ENCODE data around the gene RHOB. TPM values are rescaled to one million over a fixed set of nuclear protein-coding genes. Genes with fewer than 3 reads are reported as not detected.

Gene RHOB
- polyA plus RNA-seq, 3 donors, result 43.3 to 602 (median 66.3) TPM

GRCh38 chr2:20446255-20446916, 488 bp upstream of the RHOB start:
- H3K4me1 Mint-ChIP-seq, result peaks cover 33% of the 10 kb centered on the region
- H3K9me3 Mint-ChIP-seq, result peaks cover 0 to 8% (median 3%) of the 10 kb centered on the region in 7 donors
- H3K27me3 ChIP-seq (ENCODE audit: control insufficient read depth in 2 of 2, insufficient read depth in 2 of 2, low read length in 2 of 2), result peaks cover 0 to 9% of the 10 kb centered on the region in 2 donors
- H3K4me3 Mint-ChIP-seq, result peak overlapping the region; percentile 86 to 96
- peak overlapping the region; percentile 88 for H3K4me2 ChIP-seq (replicated peaks; ENCODE audit: extremely low read depth, low read length, poor library complexity, severe bottlenecking)
- H3K4me3 ChIP-seq (replicated peaks in 1 of 3; ENCODE audit: low read depth in 2 of 3, low read length in 3 of 3), result peak overlapping the region; percentile 75 to 93 (median 91)
- 1% methylated on average over 34 of the region's 42 CpGs for WGBS (ENCODE audit: insufficient coverage)
- H3K79me2 ChIP-seq (ENCODE audit: insufficient read depth, low read length), result peaks cover 20% of the 10 kb centered on the region
- intact Hi-C loops (cut with micrococcal nuclease), result loop anchor here (5.0 to 10.0 kb wide), 2 partner anchors 34 to 92 kb away; partner anchors contain the start of gene PUM2 (in 1 of the 2)
- H3K27me3 Mint-ChIP-seq (ENCODE audit: low read depth in 3 of 3), result peaks cover 15 to 33% (median 32%) of the 10 kb centered on the region in 3 donors
- peaks cover 44% of the 10 kb centered on the region for H4K20me1 ChIP-seq (ENCODE audit: insufficient read depth, low read length)
- H3K36me3 Mint-ChIP-seq, result peaks cover 16 to 22% of the 10 kb centered on the region in 2 donors
- H3K9me3 ChIP-seq (replicated peaks in 1 of 2; ENCODE audit: control insufficient read depth in 1 of 2, insufficient read depth in 1 of 2, low read length in 2 of 2), result no peaks in the 10 kb centered on the region
- TF ChIP-seq CTCF (IDR thresholded peaks at IDR 0.05), result no peak
- H3K27ac ChIP-seq (ENCODE audit: low read depth in 1 of 2, low read length in 2 of 2), result peak overlapping the region; percentile 63 to 81
- H3K36me3 ChIP-seq (replicated peaks in 1 of 2; ENCODE audit: control insufficient read depth in 1 of 2, insufficient read depth in 2 of 2, low read length in 2 of 2), result peaks cover 0 to 5% of the 10 kb centered on the region in 2 donors
- peaks cover 18 to 39% of the 10 kb centered on the region in 2 donors for H3K4me1 ChIP-seq (ENCODE audit: control insufficient read depth in 1 of 2, insufficient read depth in 2 of 2, low read length in 2 of 2)
- DNase-seq, result peak in 2 of 3 donors; percentile 44 to 50
- H3K27ac Mint-ChIP-seq, result peak overlapping the region; percentile 84 to 94 (median 87)
- H2AFZ ChIP-seq (ENCODE audit: insufficient read depth, low read depth, low read length, poor library complexity, severe bottlenecking), result peak overlapping the region; percentile 37
- H3K9ac ChIP-seq (ENCODE audit: insufficient read depth, low read length, poor library complexity, severe bottlenecking), result peak overlapping the region; percentile 93

GRCh38 chr2:20447437-20448245, 767 bp downstream of the RHOB start:
- intact Hi-C loops (cut with micrococcal nuclease), result loop anchor here (5.0 to 10.0 kb wide), 2 partner anchors 35 to 93 kb away; partner anchors contain the start of gene PUM2 (in 1 of the 2)
- H3K27me3 Mint-ChIP-seq (ENCODE audit: low read depth in 3 of 3), result peaks cover 15 to 38% (median 36%) of the 10 kb centered on the region in 3 donors
- H3K27ac Mint-ChIP-seq, result peak overlapping the region; percentile 78 to 98 (median 95)
- H3K4me2 ChIP-seq (replicated peaks; ENCODE audit: extremely low read depth, low read length, poor library complexity, severe bottlenecking), result peak overlapping the region; percentile 88
- DNase-seq, result peak in 1 of 3 donors; percentile 41
- H3K4me3 Mint-ChIP-seq, result peak overlapping the region; percentile 95 to 96
- peaks cover 18 to 34% of the 10 kb centered on the region in 2 donors for H3K4me1 ChIP-seq (ENCODE audit: control insufficient read depth in 1 of 2, insufficient read depth in 2 of 2, low read length in 2 of 2)
- H3K9ac ChIP-seq (ENCODE audit: insufficient read depth, low read length, poor library complexity, severe bottlenecking), result peak overlapping the region; percentile 93
- H3K9me3 ChIP-seq (replicated peaks in 1 of 2; ENCODE audit: control insufficient read depth in 1 of 2, insufficient read depth in 1 of 2, low read length in 2 of 2), result no peaks in the 10 kb centered on the region
- peaks cover 16 to 22% of the 10 kb centered on the region in 2 donors for H3K36me3 Mint-ChIP-seq
- H3K27ac ChIP-seq (ENCODE audit: low read depth in 1 of 2, low read length in 2 of 2), result peak overlapping the region; percentile 51 to 81
- peaks cover 54% of the 10 kb centered on the region for H4K20me1 ChIP-seq (ENCODE audit: insufficient read depth, low read length)
- H3K36me3 ChIP-seq (replicated peaks in 1 of 2; ENCODE audit: control insufficient read depth in 1 of 2, insufficient read depth in 2 of 2, low read length in 2 of 2), result peaks cover 0 to 5% of the 10 kb centered on the region in 2 donors
- WGBS (ENCODE audit: insufficient coverage), result 12% methylated on average over 78 of the region's 78 CpGs
- H3K4me1 Mint-ChIP-seq, result peaks cover 33% of the 10 kb centered on the region
- H2AFZ ChIP-seq (ENCODE audit: insufficient read depth, low read depth, low read length, poor library complexity, severe bottlenecking), result peak overlapping the region; percentile 22
- peak overlapping the region; percentile 75 to 93 (median 91) for H3K4me3 ChIP-seq (replicated peaks in 1 of 3; ENCODE audit: low read depth in 2 of 3, low read length in 3 of 3)
- H3K79me2 ChIP-seq (ENCODE audit: insufficient read depth, low read length), result peaks cover 20% of the 10 kb centered on the region
- H3K9me3 Mint-ChIP-seq, result peaks cover 0 to 8% (median 3%) of the 10 kb centered on the region in 7 donors
- no peak for TF ChIP-seq CTCF (IDR thresholded peaks at IDR 0.05)
- H3K27me3 ChIP-seq (ENCODE audit: control insufficient read depth in 2 of 2, insufficient read depth in 2 of 2, low read length in 2 of 2), result peaks cover 0 to 9% of the 10 kb centered on the region in 2 donors
